ENCODE results near the gene P2RY11.

P2RY11 gene

GRCh38 chr19:10141479-10141878 lies 30.0 kb downstream of the P2RY11 start:
- no peak for DNase-seq (ENCODE audit: low spot score)

GRCh38 chr19:10141973-10142372 lies 30.5 kb downstream of the P2RY11 start:
- DNase-seq (ENCODE audit: low spot score) = no peak

GRCh38 chr19:10142701-10143375 lies 31.3 kb downstream of the P2RY11 start:
- no peak for DNase-seq (ENCODE audit: low spot score)

GRCh38 chr19:10143681-10144080 lies 32.2 kb downstream of the P2RY11 start:
- no peak for DNase-seq (ENCODE audit: low spot score)

- DNase-seq (ENCODE audit: low spot score) = no peak
These were observed 32.9 kb downstream of the P2RY11 start for GRCh38 chr19:10144361-10144760.

- DNase-seq (ENCODE audit: low spot score) = no peak
These were observed 33.5 kb downstream of the P2RY11 start for GRCh38 chr19:10145031-10145430.

GRCh38 chr19:10146142-10146541 lies 34.6 kb downstream of the P2RY11 start:
- DNase-seq (ENCODE audit: low spot score) = no peak

- DNase-seq (ENCODE audit: low spot score) = no peak
These were observed 37.9 kb downstream of the P2RY11 start for GRCh38 chr19:10149427-10149826.

GRCh38 chr19:10151521-10151920 lies 40.0 kb downstream of the P2RY11 start:
- DNase-seq (ENCODE audit: low spot score) = no peak

- DNase-seq (ENCODE audit: low spot score) = no peak
These were observed 40.6 kb downstream of the P2RY11 start for GRCh38 chr19:10152100-10152499.

- no peak for DNase-seq (ENCODE audit: low spot score)
These were observed 44.3 kb downstream of the P2RY11 start for GRCh38 chr19:10155839-10156238.

GRCh38 chr19:10158071-10158470 lies 46.6 kb downstream of the P2RY11 start:
- no peak for DNase-seq (ENCODE audit: low spot score)

- DNase-seq (ENCODE audit: low spot score) = no peak
These were observed 47.0 kb downstream of the P2RY11 start for GRCh38 chr19:10158485-10158884.

- DNase-seq (ENCODE audit: low spot score) = no peak
These were observed 48.1 kb downstream of the P2RY11 start for GRCh38 chr19:10159610-10160009.

- no peak for DNase-seq (ENCODE audit: low spot score)
These were observed 52.0 kb downstream of the P2RY11 start for GRCh38 chr19:10163536-10163935.

Data from HuH-7 (cell line).